Gastroesophageal sphincter (tissue), 3 donors: ENCODE measurements around the gene C14orf93.

Source experiments
- CTCF ChIP-seq, 4 experiments: fragments of 200-600 bp in 2 of 4; fragments of 450-650 bp in 2 of 4; sonication (generic) in 1 of 4; IDR thresholded peaks; one replicate each; pipeline ENCODE4 v1.5.1; 2017 to 2019; ENCODE audit warnings: antibody characterized with exemption in 4 of 4, mild to moderate bottlenecking in 2 of 4, moderate library complexity in 2 of 4
- EP300 ChIP-seq: sonication (generic); formaldehyde crosslinking; IDR thresholded peaks from one replicate; pipeline ENCODE4 v1.6.1; 2017; ENCODE audit warnings: antibody characterized with exemption, mild to moderate bottlenecking
- POLR2A ChIP-seq, 2 donors: fragments of 450-650 bp; IDR thresholded peaks; one replicate each; pipeline ENCODE4 v1.6.1; 2017; ENCODE audit warnings: antibody characterized with exemption in 2 of 2, mild to moderate bottlenecking in 2 of 2, moderate library complexity in 1 of 2

DNA sequence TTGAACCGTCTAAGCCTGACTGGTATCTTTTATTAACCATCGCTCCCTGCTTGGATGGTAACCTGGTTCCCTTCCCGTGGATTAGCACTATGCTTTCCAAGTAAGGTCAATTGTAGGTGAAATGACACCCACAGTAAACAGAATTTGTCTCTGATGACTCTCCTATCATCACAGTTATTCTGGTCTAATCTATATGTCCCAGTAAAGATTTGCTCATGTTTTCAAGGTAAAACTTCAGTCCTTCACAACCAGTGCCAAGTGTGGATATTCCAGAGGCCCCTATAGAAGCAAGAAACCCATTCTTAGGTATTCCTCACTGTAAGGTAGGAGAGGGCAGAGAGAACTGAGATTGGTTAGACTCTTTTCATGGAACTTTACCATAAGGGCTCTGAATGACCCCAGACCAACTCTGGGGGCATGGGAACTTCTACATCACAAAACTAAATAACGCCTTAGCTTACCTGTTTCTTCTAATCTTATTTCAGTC, 43.1 kb downstream of the C14orf93 start:
- TF ChIP-seq EP300 (no peak), CTCF (IDR thresholded peaks at IDR 0.05) (no peak), POLR2A (IDR thresholded peaks at IDR 0.05) (no peak)
